IMR-90 (cell line): Measurements from ENCODE around the gene APC2. TPM values are rescaled to one million over a fixed set of nuclear protein-coding genes. Genes with fewer than 3 reads are reported as not detected.

ENCODE experiments used
- ATAC-seq: fragments of 200-7000 bp; cut with Tn5 transposase; 2 replicates; pipeline ENCODE4 v1.9.1; 2020; ENCODE audit warnings: low read depth, mild to moderate bottlenecking, moderate library complexity
- BruUV-seq: library from RNA; stranded (reverse); fragments of 400-500 nt; replicated peaks from 2 replicates; lab custom pipeline; 2021; lab: Mats Ljungman, UMichigan
- CTCF ChIA-PET: fragments of 300-600 bp; formaldehyde crosslinking; extraction: SDS; loops from one replicate; lab custom pipeline; 2021; ENCODE audit warnings: antibody characterized with exemption; lab: Yijun Ruan, JAX
- POLR2A ChIA-PET: fragments of 300-600 bp; sonication (Branson Sonifier 250); formaldehyde crosslinking; loops from one replicate; lab custom pipeline; 2022; ENCODE audit warnings: antibody characterized with exemption; ENCODE audit not compliant: unreplicated experiment; lab: Charles Lee
- DNase-seq: peaks from one replicate; pipeline ENCODE4 v3.0.0; 2013
- H2AFZ ChIP-seq: replicated peaks from 2 replicates; pipeline ENCODE3; 2013; ENCODE audit warnings: low read length, mild to moderate bottlenecking; ENCODE audit not compliant: poor library complexity
- H2AK5ac ChIP-seq: 2 replicates; pipeline ENCODE4 v1.6.1; 2013; ENCODE audit warnings: low read depth, low read length, inconsistent platforms
- H2AK9ac ChIP-seq: replicated peaks from 2 replicates; pipeline ENCODE3; 2013; ENCODE audit warnings: mild to moderate bottlenecking, low read depth, low read length, moderate library complexity; ENCODE audit not compliant: poor library complexity
- H2BK120ac ChIP-seq: 2 replicates; pipeline ENCODE4 v1.6.1; 2013; ENCODE audit warnings: low read depth, low read length, inconsistent platforms
- H2BK15ac ChIP-seq: 3 replicates; pipeline ENCODE4 v1.6.1; 2013; ENCODE audit warnings: low read depth, low read length, inconsistent platforms
- H2BK20ac ChIP-seq: 2 replicates; pipeline ENCODE4 v1.6.1; 2013; ENCODE audit warnings: low read depth, mild to moderate bottlenecking, inconsistent platforms, low read length, moderate library complexity
- H2BK5ac ChIP-seq: 2 replicates; pipeline ENCODE4 v1.6.1; 2013; ENCODE audit warnings: mild to moderate bottlenecking, low read depth, low read length, inconsistent platforms; ENCODE audit not compliant: poor library complexity, severe bottlenecking
- H3K14ac ChIP-seq: replicated peaks from 2 replicates; pipeline ENCODE4 v1.6.1; 2013; ENCODE audit warnings: low read depth, low read length, inconsistent platforms
- H3K18ac ChIP-seq: 2 replicates; pipeline ENCODE4 v1.6.1; 2013; ENCODE audit warnings: low read depth, low read length, control low read depth
- H3K23ac ChIP-seq: 2 replicates; pipeline ENCODE4 v1.6.1; 2013; ENCODE audit warnings: low read depth, low read length, inconsistent platforms
- H3K27ac ChIP-seq: 2 replicates; pipeline ENCODE4 v1.5.1; 2013; ENCODE audit warnings: mild to moderate bottlenecking, control low read depth, low read length; ENCODE audit not compliant: insufficient read depth
- H3K27me3 ChIP-seq: 2 replicates; pipeline ENCODE4 v1.6.1; 2013; ENCODE audit warnings: low read length; ENCODE audit not compliant: control insufficient read depth, insufficient read depth
- H3K36me3 ChIP-seq: 2 replicates; pipeline ENCODE4 v1.6.1; 2013; ENCODE audit warnings: low read length, mixed read lengths; ENCODE audit not compliant: control insufficient read depth, insufficient read depth
- H3K4ac ChIP-seq: 2 replicates; pipeline ENCODE4 v1.6.1; 2013; ENCODE audit warnings: low read depth, low read length, inconsistent platforms
- H3K4me1 ChIP-seq: 2 replicates; pipeline ENCODE4 v1.6.1; 2013; ENCODE audit warnings: low read length, mixed read lengths; ENCODE audit not compliant: control insufficient read depth, insufficient read depth
- H3K4me2 ChIP-seq: 2 replicates; pipeline ENCODE4 v1.6.1; 2013; ENCODE audit warnings: low read depth, mild to moderate bottlenecking, control low read depth, low read length, moderate library complexity
- H3K4me3 ChIP-seq: 2 replicates; pipeline ENCODE4 v1.5.1; 2013; ENCODE audit warnings: low read depth, mild to moderate bottlenecking, control low read depth, low read length, moderate library complexity; ENCODE audit not compliant: insufficient read depth
- H3K56ac ChIP-seq: 2 replicates; pipeline ENCODE4 v1.6.1; 2013; ENCODE audit warnings: low read length, inconsistent platforms; ENCODE audit not compliant: insufficient read depth; ENCODE audit errors: extremely low read depth
- H3K79me1 ChIP-seq, 2 experiments: 2 replicates each; pipeline ENCODE4 v1.6.1; 2013; ENCODE audit warnings: low read length in 2 of 2, inconsistent platforms in 1 of 2, low read depth in 1 of 2
- H3K9ac ChIP-seq: 2 replicates; pipeline ENCODE4 v1.6.1; 2013; ENCODE audit warnings: low read depth, low read length, control low read depth
- H3K9me1 ChIP-seq: 2 replicates; pipeline ENCODE4 v1.6.1; 2013; ENCODE audit warnings: low read length, inconsistent platforms; ENCODE audit not compliant: insufficient read depth
- H3K9me3 ChIP-seq: 2 replicates; pipeline ENCODE4 v1.6.1; 2013; ENCODE audit warnings: low read length; ENCODE audit not compliant: control insufficient read depth, insufficient read depth
- H4K20me1 ChIP-seq: 2 replicates; pipeline ENCODE4 v1.6.1; 2013; ENCODE audit warnings: low read length, inconsistent platforms; ENCODE audit not compliant: insufficient read depth
- H4K5ac ChIP-seq: 2 replicates; pipeline ENCODE4 v1.6.1; 2013; ENCODE audit warnings: mild to moderate bottlenecking, low read depth, low read length, control low read depth
- H4K8ac ChIP-seq, 2 experiments: 2 replicates each; pipeline ENCODE4 v1.6.1; 2013; ENCODE audit warnings: low read depth in 2 of 2, low read length in 2 of 2, control low read depth in 1 of 2, inconsistent platforms in 1 of 2
- H4K91ac ChIP-seq: 2 replicates; pipeline ENCODE4 v1.6.1; 2013; ENCODE audit warnings: low read depth, low read length, inconsistent platforms; ENCODE audit not compliant: insufficient read depth
- BHLHE40 ChIP-seq: fragments of 150-350 bp; IDR thresholded peaks from 2 replicates; pipeline ENCODE4 v1.6.1; 2016; ENCODE audit warnings: mild to moderate bottlenecking, low read depth, low read length
- CTCF ChIP-seq: conservative IDR thresholded peaks from 2 replicates; pipeline ENCODE4 v1.5.1; 2012; ENCODE audit warnings: mild to moderate bottlenecking, low read depth, low read length, improper control_type of control experiment
- MAFK ChIP-seq: IDR thresholded peaks from 2 replicates; pipeline ENCODE4 v1.6.1; 2012; ENCODE audit warnings: low read depth, low read length, improper control_type of control experiment
- MAZ ChIP-seq: IDR thresholded peaks from 2 replicates; pipeline ENCODE4 v1.6.1; 2012; ENCODE audit warnings: low read depth, mild to moderate bottlenecking, low read length, improper control_type of control experiment, moderate library complexity, borderline replicate concordance
- MXI1 ChIP-seq: IDR thresholded peaks from 2 replicates; pipeline ENCODE4 v1.6.1; 2012; ENCODE audit warnings: low read depth, mild to moderate bottlenecking, low read length, moderate library complexity, borderline replicate concordance
- NFE2L2 ChIP-seq: fragments of 150-350 bp; IDR thresholded peaks from 2 replicates; pipeline ENCODE4 v1.6.1; 2016; ENCODE audit warnings: low read depth, mild to moderate bottlenecking, low read length
- POLR2A ChIP-seq: IDR thresholded peaks from 2 replicates; pipeline ENCODE4 v1.6.1; 2012; ENCODE audit warnings: mild to moderate bottlenecking, low read depth, low read length
- RAD21 ChIP-seq: IDR thresholded peaks from 2 replicates; pipeline ENCODE4 v1.6.1; 2012; ENCODE audit warnings: low read length, improper control_type of control experiment
- RCOR1 ChIP-seq: IDR thresholded peaks from 2 replicates; pipeline ENCODE4 v1.6.1; 2012; ENCODE audit warnings: mild to moderate bottlenecking, low read length, improper control_type of control experiment; ENCODE audit not compliant: insufficient replicate concordance
- RFX5 ChIP-seq: IDR thresholded peaks from 2 replicates; pipeline ENCODE4 v1.8.0; 2012; ENCODE audit warnings: low read depth, mild to moderate bottlenecking, low read length, moderate library complexity
- SMC3 ChIP-seq: fragments of 150-350 bp; IDR thresholded peaks from 2 replicates; pipeline ENCODE4 v1.6.1; 2016; ENCODE audit warnings: low read depth, mild to moderate bottlenecking, antibody characterized with exemption, low read length, moderate library complexity
- WGBS, 2 experiments: methylation state at CpG; one replicate each; pipeline versions ENCODE4 v1.1.5 to v1.1.7; 2013; ENCODE audit warnings: missing lambda C conversion rate in 2 of 2; ENCODE audit not compliant: insufficient read length in 1 of 2; ENCODE audit errors: extremely low coverage in 2 of 2; 5-methylcytosine and 5-hydroxymethylcytosine counted together
- dilution Hi-C: fragments of 300-500 bp; cut with HindIII; formaldehyde crosslinking; loops from one replicate; pipeline ENCODE4 v1.14.3; 2018; ENCODE audit warnings: low sequenced_read_pairs; ENCODE audit not compliant: unreplicated experiment
- in situ Hi-C: fragments of 300-500 bp; cut with MboI; formaldehyde crosslinking; loops from 3 replicates; pipeline ENCODE4 v1.14.3; 2019; ENCODE audit warnings: low sequenced_read_pairs, inconsistent platforms, mixed read lengths
- intact Hi-C: fragments of 100-400 bp; cut with micrococcal nuclease; formaldehyde crosslinking; loops from 2 replicates; pipeline ENCODE4 v1.10.0; 2022
- polyA plus RNA-seq, 3 experiments: library from polyadenylated mRNA; depleted of rRNA; stranded (reverse); fragments of >200 nt; gene quantifications; 2 replicates each; pipeline ENCODE4 v1.2.3, GENCODE V29; 2012; ENCODE audit warnings: low replicate concordance in 1 of 3
- total RNA-seq: library from RNA; depleted of rRNA; stranded (reverse); fragments of >200 nt; gene quantifications from 2 replicates; pipeline ENCODE4 v1.2.3, GENCODE V29; 2012
- TF ChIP-seq, protein P1 (sequence below): fragments of 150-350 bp; IDR thresholded peaks from 2 replicates; pipeline ENCODE4 v1.6.1; 2016; ENCODE audit warnings: low read depth, mild to moderate bottlenecking, low read length, moderate library complexity, borderline replicate concordance
- TF ChIP-seq, protein P2 (sequence below): fragments of 150-350 bp; IDR thresholded peaks from 2 replicates; pipeline ENCODE4 v1.6.1; 2017; ENCODE audit warnings: mild to moderate bottlenecking, antibody characterized with exemption, low read length, low read depth

The APC2 gene
- total and polyA plus RNA-seq, 2 of the 4 experiments (the other 2 are of a cell fraction): 0.36 to 0.41 TPM

- TF ChIP-seq, protein P1, sequence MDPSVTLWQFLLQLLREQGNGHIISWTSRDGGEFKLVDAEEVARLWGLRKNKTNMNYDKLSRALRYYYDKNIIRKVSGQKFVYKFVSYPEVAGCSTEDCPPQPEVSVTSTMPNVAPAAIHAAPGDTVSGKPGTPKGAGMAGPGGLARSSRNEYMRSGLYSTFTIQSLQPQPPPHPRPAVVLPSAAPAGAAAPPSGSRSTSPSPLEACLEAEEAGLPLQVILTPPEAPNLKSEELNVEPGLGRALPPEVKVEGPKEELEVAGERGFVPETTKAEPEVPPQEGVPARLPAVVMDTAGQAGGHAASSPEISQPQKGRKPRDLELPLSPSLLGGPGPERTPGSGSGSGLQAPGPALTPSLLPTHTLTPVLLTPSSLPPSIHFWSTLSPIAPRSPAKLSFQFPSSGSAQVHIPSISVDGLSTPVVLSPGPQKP: no peak
These were observed 39.7 kb upstream of the APC2 start (continued) for GRCh38 chr19:1410136-1410786.

GRCh38 chr19:1410789-1411188 is 39.1 kb upstream of the APC2 start:
- WGBS, 2 experiments: 93% methylated on average over 5 of the region's 9 CpGs; no CpG with 5 or more reads in 1 of the 2 experiments
- Histone ChIP-seq H3K4ac (no peak overlapping the region), H4K8ac (no peak overlapping the region), H3K4me1 (peaks cover 31% of the 10 kb centered on the region), H3K36me3 (peaks cover 16% of the 10 kb centered on the region; the same call in 1 of the 2 replicates), H3K14ac (no peak overlapping the region), H2BK20ac (no peak overlapping the region), H3K9me1 (peaks cover 11% of the 10 kb centered on the region), H3K18ac (no peak overlapping the region), H2AK5ac (no peak overlapping the region), H3K9ac (no peak overlapping the region), H3K9me3 (no peaks in the 10 kb centered on the region), H3K27ac (no peak overlapping the region), H2BK5ac (no peak overlapping the region), H3K23ac (no peak overlapping the region), H3K27me3 (no peaks in the 10 kb centered on the region), H2BK120ac (no peak overlapping the region), H2AK9ac (no peak overlapping the region), H4K5ac (no peak overlapping the region), H4K91ac (no peak overlapping the region), H3K79me1 (peaks cover 0 to 49% of the 10 kb centered on the region in 2 experiments; a peak in 2 of 4 replicates), H2BK15ac (no peak overlapping the region), H2AFZ (no peak overlapping the region), H4K20me1 (peaks cover 77% of the 10 kb centered on the region), H3K56ac (no peak overlapping the region), H3K4me2 (no peak overlapping the region), H3K4me3 (no peak overlapping the region)
- dilution Hi-C loops (no loop called here), in situ Hi-C loops (no loop called here), intact Hi-C loops (no loop called here)
- ChIA-PET CTCF (no interaction called here), POLR2A (no interaction called here)
- ATAC-seq (no peak), DNase-seq (no peak)
- TF ChIP-seq RAD21 (no peak), MAFK (no peak), BHLHE40 (no peak), RFX5 (no peak), SMC3 (no peak), CTCF (no peak), MAZ (no peak), RCOR1 (no peak), MXI1 (no peak), POLR2A (no peak), NFE2L2 (no peak)
- TF ChIP-seq, protein P2, sequence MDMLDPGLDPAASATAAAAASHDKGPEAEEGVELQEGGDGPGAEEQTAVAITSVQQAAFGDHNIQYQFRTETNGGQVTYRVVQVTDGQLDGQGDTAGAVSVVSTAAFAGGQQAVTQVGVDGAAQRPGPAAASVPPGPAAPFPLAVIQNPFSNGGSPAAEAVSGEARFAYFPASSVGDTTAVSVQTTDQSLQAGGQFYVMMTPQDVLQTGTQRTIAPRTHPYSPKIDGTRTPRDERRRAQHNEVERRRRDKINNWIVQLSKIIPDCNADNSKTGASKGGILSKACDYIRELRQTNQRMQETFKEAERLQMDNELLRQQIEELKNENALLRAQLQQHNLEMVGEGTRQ: no peak
- no TSS peak for BruUV-seq
